ENCODE results near the gene ERFL.

Gene ERFL

DNA sequence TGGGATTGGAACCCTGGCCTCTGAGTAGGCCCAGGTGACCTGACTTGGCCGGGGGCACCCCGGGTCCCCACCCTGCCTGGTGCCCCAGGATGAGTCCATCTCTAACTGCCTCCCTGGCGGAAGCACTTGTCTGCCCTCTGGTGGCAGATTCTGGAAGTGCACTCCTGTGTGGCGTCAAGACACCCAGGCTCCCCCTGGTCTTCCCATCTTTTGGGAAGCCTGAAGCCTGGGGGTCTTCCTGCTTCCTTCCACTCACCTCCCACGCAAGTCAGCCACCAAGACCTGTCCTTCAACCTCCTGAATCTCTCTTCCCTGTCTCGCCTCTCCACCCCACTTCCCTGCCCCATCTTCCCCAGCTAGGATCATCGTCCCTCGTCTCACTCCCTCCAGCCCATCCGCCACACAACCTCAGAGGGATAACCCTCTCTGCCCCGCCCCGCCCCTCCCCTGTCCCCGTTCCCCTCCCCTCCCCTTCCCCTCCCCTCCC, 23.5 kb upstream of the ERFL start (continued):
- TF ChIP-seq ZNF146 (tag by site-specific recombination; IDR thresholded peaks at IDR 0.05), result no peak
- TF ChIP-seq ZNF747 (tag by site-specific recombination; IDR thresholded peaks at IDR 0.05), result no peak
- no peak; the same call in 1 of the 2 replicates for TF ChIP-seq ZNF610 (tag by site-specific recombination; IDR thresholded peaks at IDR 0.05; ENCODE audit: borderline replicate concordance)
- TF ChIP-seq ZNF221 (tag by site-specific recombination; IDR thresholded peaks at IDR 0.05; ENCODE audit: borderline replicate concordance), result no peak
- TF ChIP-seq, protein P1, sequence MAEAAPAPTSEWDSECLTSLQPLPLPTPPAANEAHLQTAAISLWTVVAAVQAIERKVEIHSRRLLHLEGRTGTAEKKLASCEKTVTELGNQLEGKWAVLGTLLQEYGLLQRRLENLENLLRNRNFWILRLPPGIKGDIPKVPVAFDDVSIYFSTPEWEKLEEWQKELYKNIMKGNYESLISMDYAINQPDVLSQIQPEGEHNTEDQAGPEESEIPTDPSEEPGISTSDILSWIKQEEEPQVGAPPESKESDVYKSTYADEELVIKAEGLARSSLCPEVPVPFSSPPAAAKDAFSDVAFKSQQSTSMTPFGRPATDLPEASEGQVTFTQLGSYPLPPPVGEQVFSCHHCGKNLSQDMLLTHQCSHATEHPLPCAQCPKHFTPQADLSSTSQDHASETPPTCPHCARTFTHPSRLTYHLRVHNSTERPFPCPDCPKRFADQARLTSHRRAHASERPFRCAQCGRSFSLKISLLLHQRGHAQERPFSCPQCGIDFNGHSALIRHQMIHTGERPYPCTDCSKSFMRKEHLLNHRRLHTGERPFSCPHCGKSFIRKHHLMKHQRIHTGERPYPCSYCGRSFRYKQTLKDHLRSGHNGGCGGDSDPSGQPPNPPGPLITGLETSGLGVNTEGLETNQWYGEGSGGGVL (tag by site-specific recombination; IDR thresholded peaks at IDR 0.05), result peak; percentile 78
- TF ChIP-seq, protein P2, sequence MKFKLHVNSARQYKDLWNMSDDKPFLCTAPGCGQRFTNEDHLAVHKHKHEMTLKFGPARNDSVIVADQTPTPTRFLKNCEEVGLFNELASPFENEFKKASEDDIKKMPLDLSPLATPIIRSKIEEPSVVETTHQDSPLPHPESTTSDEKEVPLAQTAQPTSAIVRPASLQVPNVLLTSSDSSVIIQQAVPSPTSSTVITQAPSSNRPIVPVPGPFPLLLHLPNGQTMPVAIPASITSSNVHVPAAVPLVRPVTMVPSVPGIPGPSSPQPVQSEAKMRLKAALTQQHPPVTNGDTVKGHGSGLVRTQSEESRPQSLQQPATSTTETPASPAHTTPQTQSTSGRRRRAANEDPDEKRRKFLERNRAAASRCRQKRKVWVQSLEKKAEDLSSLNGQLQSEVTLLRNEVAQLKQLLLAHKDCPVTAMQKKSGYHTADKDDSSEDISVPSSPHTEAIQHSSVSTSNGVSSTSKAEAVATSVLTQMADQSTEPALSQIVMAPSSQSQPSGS (tag by site-specific recombination; IDR thresholded peaks at IDR 0.05; ENCODE audit: low read depth), result no peak
- TF ChIP-seq SP2 (tag by site-specific recombination; IDR thresholded peaks at IDR 0.05), result 0 out of 2 replicates have a peak, but pooled peaks have one; percentile 17
- TF ChIP-seq, protein P3, sequence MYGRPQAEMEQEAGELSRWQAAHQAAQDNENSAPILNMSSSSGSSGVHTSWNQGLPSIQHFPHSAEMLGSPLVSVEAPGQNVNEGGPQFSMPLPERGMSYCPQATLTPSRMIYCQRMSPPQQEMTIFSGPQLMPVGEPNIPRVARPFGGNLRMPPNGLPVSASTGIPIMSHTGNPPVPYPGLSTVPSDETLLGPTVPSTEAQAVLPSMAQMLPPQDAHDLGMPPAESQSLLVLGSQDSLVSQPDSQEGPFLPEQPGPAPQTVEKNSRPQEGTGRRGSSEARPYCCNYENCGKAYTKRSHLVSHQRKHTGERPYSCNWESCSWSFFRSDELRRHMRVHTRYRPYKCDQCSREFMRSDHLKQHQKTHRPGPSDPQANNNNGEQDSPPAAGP (tag by site-specific recombination; IDR thresholded peaks at IDR 0.05), result peak; percentile 75
- peak; percentile 53; the same call in 1 of the 2 replicates for TF ChIP-seq GFI1B (tag by site-specific recombination; IDR thresholded peaks at IDR 0.05)
- TF ChIP-seq, protein P4, sequence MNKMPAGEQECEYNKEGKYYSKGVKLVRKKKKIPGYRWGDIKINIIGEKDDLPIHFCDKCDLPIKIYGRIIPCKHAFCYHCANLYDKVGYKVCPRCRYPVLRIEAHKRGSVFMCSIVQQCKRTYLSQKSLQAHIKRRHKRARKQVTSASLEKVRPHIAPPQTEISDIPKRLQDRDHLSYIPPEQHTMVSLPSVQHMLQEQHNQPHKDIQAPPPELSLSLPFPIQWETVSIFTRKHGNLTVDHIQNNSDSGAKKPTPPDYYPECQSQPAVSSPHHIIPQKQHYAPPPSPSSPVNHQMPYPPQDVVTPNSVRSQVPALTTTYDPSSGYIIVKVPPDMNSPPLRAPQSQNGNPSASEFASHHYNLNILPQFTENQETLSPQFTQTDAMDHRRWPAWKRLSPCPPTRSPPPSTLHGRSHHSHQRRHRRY (tag by site-specific recombination; IDR thresholded peaks at IDR 0.05), result no peak
- no peak for TF ChIP-seq ZNF24 (tag by site-specific recombination; IDR thresholded peaks at IDR 0.05)
- TF ChIP-seq GLIS1 (tag by site-specific recombination; IDR thresholded peaks at IDR 0.05), result peak; percentile 52; the same call in 1 of the 2 replicates
- no peak for TF ChIP-seq ZNF394 (tag by site-specific recombination; IDR thresholded peaks at IDR 0.05; ENCODE audit: borderline replicate concordance)
- TF ChIP-seq ZNF501 (tag by site-specific recombination; IDR thresholded peaks at IDR 0.05), result peak; percentile 48; the same call in 1 of the 2 replicates
- TF ChIP-seq ZBTB17 (tag by site-specific recombination; IDR thresholded peaks at IDR 0.05), result peak; percentile 70; the same call in 1 of the 2 replicates
- TF ChIP-seq ZNF133 (tag by site-specific recombination; IDR thresholded peaks at IDR 0.05), result no peak
- TF ChIP-seq, protein P5, sequence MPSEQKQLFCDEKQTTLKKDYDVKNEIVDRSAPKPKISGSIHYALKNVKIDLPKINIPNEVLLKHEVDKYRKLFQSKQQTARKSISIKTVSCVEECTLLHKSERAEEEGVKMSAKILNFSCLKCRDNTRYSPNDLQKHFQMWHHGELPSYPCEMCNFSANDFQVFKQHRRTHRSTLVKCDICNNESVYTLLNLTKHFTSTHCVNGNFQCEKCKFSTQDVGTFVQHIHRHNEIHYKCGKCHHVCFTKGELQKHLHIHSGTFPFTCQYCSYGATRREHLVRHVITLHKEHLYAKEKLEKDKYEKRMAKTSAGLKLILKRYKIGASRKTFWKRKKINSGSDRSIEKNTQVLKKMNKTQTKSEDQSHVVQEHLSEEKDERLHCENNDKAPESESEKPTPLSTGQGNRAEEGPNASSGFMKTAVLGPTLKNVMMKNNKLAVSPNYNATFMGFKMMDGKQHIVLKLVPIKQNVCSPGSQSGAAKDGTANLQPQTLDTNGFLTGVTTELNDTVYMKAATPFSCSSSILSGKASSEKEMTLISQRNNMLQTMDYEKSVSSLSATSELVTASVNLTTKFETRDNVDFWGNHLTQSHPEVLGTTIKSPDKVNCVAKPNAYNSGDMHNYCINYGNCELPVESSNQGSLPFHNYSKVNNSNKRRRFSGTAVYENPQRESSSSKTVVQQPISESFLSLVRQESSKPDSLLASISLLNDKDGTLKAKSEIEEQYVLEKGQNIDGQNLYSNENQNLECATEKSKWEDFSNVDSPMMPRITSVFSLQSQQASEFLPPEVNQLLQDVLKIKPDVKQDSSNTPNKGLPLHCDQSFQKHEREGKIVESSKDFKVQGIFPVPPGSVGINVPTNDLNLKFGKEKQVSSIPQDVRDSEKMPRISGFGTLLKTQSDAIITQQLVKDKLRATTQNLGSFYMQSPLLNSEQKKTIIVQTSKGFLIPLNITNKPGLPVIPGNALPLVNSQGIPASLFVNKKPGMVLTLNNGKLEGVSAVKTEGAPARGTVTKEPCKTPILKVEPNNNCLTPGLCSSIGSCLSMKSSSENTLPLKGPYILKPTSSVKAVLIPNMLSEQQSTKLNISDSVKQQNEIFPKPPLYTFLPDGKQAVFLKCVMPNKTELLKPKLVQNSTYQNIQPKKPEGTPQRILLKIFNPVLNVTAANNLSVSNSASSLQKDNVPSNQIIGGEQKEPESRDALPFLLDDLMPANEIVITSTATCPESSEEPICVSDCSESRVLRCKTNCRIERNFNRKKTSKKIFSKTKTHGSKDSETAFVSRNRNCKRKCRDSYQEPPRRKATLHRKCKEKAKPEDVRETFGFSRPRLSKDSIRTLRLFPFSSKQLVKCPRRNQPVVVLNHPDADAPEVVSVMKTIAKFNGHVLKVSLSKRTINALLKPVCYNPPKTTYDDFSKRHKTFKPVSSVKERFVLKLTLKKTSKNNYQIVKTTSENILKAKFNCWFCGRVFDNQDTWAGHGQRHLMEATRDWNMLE (tag by site-specific recombination; conservative IDR thresholded peaks at IDR 0.05; ENCODE audit: low read depth), result peak; percentile 20; the same call in 1 of the 2 replicates
- TF ChIP-seq ZNF529 (tag by site-specific recombination; IDR thresholded peaks at IDR 0.05; ENCODE audit: insufficient replicate concordance), result no peak
- no peak for TF ChIP-seq ZNF48 (tag by site-specific recombination; IDR thresholded peaks at IDR 0.05)
- TF ChIP-seq, protein P6, sequence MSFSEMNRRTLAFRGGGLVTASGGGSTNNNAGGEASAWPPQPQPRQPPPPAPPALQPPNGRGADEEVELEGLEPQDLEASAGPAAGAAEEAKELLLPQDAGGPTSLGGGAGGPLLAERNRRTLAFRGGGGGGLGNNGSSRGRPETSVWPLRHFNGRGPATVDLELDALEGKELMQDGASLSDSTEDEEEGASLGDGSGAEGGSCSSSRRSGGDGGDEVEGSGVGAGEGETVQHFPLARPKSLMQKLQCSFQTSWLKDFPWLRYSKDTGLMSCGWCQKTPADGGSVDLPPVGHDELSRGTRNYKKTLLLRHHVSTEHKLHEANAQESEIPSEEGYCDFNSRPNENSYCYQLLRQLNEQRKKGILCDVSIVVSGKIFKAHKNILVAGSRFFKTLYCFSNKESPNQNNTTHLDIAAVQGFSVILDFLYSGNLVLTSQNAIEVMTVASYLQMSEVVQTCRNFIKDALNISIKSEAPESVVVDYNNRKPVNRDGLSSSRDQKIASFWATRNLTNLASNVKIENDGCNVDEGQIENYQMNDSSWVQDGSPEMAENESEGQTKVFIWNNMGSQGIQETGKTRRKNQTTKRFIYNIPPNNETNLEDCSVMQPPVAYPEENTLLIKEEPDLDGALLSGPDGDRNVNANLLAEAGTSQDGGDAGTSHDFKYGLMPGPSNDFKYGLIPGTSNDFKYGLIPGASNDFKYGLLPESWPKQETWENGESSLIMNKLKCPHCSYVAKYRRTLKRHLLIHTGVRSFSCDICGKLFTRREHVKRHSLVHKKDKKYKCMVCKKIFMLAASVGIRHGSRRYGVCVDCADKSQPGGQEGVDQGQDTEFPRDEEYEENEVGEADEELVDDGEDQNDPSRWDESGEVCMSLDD (tag by site-specific recombination; IDR thresholded peaks at IDR 0.05), result peak; percentile 83
- peak; percentile 38; the same call in 1 of the 2 replicates for TF ChIP-seq ZEB2 (tag by site-specific recombination; IDR thresholded peaks at IDR 0.05)
- TF ChIP-seq IKZF3 (tag by site-specific recombination; IDR thresholded peaks at IDR 0.05), result peak; percentile 73
- TF ChIP-seq, protein P7, sequence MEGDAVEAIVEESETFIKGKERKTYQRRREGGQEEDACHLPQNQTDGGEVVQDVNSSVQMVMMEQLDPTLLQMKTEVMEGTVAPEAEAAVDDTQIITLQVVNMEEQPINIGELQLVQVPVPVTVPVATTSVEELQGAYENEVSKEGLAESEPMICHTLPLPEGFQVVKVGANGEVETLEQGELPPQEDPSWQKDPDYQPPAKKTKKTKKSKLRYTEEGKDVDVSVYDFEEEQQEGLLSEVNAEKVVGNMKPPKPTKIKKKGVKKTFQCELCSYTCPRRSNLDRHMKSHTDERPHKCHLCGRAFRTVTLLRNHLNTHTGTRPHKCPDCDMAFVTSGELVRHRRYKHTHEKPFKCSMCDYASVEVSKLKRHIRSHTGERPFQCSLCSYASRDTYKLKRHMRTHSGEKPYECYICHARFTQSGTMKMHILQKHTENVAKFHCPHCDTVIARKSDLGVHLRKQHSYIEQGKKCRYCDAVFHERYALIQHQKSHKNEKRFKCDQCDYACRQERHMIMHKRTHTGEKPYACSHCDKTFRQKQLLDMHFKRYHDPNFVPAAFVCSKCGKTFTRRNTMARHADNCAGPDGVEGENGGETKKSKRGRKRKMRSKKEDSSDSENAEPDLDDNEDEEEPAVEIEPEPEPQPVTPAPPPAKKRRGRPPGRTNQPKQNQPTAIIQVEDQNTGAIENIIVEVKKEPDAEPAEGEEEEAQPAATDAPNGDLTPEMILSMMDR (tag by site-specific recombination; IDR thresholded peaks at IDR 0.05), result peak; percentile 95
